ENCODE measurements around the gene GSTP1. TPM values are rescaled to one million over a fixed set of nuclear protein-coding genes. Genes with fewer than 3 reads are reported as not detected.
"Not testable (repeated sequence)": the region's sequence is repeated elsewhere in the genome, so short reads cannot be mapped to it uniquely, and the experiment has no call there.

GSTP1 gene
- total RNA-seq, 1 experiment from 2014 or later: 570 TPM

DNA sequence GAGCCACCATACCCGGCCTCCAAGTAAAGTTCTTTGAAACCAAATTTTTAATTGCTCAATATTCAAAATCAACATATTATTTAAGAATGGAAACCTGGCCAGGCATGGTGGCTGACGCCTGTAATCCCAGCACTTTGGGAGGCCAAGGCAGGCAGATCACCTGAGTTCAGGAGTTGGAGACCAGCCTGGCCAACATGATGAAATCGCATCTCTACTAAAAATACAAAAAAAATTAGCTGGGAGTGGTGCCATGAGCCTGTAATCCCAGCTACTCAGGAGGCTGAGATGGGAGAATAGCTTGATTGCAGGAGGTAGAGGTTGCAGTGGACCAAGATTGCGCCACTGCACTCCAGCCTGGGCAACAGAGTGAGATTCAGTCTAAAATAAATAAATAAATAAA is 35.5 kb upstream of the GSTP1 start:
- in situ Hi-C loops (cut with HindIII; ENCODE audit: low pct_unique_long_range_greater_than_20kb, low sequenced_read_pairs): not testable (repeated sequence)

DNA sequence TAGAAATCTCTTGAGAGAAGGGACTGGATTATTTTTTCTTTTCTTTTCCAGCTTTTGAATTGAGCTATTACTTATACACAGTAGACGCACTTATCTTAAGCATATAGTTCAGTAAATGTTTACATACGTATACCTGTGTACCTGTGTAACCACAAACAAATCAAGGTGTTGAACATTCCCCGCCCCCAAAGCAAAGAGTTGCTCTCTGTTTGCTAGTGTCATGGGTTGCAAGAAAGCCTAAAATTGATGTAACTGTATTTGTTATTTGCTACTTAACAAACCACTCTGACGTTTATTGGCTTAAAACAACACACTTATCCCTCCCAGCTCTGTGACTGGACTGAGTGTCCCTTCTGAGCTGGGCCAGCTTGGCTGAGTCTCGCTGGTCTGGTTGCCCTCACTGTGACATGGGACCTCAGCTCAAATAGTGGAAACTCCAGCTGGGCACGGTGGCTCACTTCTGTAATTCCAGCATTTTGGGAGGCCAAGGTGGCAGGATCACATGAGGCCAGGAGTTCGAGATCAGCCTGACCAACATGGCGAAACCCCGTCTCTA is 35.0 kb upstream of the GSTP1 start:
- ChIA-PET CTCF (interaction anchor here (0.6 kb wide), 1 partner anchor 144 kb away, joined by 5 read pairs; no protein-coding TSS in a partner anchor), POLR2A (interaction anchor here (0.6 kb wide), 1 partner anchor 21 kb away, joined by 7 read pairs; no protein-coding TSS in a partner anchor)
- no peak overlapping the region for H3K4me3 ChIP-seq (ENCODE audit: low read depth in 2 of 2, low read length in 2 of 2)
- intact Hi-C loops (cut with micrococcal nuclease; ENCODE audit: unreplicated experiment): no loop called here
- no peaks in the 10 kb centered on the region for H3K36me3 ChIP-seq (ENCODE audit: control insufficient read depth, insufficient read depth, low read length)
- no peaks in the 10 kb centered on the region for H3K9me3 ChIP-seq (ENCODE audit: control insufficient read depth, insufficient read depth, low read depth, low read length)
- peaks cover 3% of the 10 kb centered on the region; the same call in 1 of the 2 replicates for H3K4me1 ChIP-seq (ENCODE audit: control insufficient read depth, insufficient read depth, low read length)
- TF ChIP-seq TCF7L2 (IDR thresholded peaks at IDR 0.05; ENCODE audit: low read depth, low read length) (no peak), POLR2AphosphoS5 (IDR thresholded peaks at IDR 0.05; ENCODE audit: low read depth, low read length) (no peak), SIN3A (IDR thresholded peaks at IDR 0.05; ENCODE audit: borderline replicate concordance, insufficient read depth, low read depth, low read length) (no peak)
- TF ChIP-seq, protein P1, sequence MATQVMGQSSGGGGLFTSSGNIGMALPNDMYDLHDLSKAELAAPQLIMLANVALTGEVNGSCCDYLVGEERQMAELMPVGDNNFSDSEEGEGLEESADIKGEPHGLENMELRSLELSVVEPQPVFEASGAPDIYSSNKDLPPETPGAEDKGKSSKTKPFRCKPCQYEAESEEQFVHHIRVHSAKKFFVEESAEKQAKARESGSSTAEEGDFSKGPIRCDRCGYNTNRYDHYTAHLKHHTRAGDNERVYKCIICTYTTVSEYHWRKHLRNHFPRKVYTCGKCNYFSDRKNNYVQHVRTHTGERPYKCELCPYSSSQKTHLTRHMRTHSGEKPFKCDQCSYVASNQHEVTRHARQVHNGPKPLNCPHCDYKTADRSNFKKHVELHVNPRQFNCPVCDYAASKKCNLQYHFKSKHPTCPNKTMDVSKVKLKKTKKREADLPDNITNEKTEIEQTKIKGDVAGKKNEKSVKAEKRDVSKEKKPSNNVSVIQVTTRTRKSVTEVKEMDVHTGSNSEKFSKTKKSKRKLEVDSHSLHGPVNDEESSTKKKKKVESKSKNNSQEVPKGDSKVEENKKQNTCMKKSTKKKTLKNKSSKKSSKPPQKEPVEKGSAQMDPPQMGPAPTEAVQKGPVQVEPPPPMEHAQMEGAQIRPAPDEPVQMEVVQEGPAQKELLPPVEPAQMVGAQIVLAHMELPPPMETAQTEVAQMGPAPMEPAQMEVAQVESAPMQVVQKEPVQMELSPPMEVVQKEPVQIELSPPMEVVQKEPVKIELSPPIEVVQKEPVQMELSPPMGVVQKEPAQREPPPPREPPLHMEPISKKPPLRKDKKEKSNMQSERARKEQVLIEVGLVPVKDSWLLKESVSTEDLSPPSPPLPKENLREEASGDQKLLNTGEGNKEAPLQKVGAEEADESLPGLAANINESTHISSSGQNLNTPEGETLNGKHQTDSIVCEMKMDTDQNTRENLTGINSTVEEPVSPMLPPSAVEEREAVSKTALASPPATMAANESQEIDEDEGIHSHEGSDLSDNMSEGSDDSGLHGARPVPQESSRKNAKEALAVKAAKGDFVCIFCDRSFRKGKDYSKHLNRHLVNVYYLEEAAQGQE (IDR thresholded peaks at IDR 0.05; ENCODE audit: insufficient read depth in 1 of 2, low read depth in 2 of 2, low read length in 1 of 2): no peak
- TF ChIP-seq, protein P2, sequence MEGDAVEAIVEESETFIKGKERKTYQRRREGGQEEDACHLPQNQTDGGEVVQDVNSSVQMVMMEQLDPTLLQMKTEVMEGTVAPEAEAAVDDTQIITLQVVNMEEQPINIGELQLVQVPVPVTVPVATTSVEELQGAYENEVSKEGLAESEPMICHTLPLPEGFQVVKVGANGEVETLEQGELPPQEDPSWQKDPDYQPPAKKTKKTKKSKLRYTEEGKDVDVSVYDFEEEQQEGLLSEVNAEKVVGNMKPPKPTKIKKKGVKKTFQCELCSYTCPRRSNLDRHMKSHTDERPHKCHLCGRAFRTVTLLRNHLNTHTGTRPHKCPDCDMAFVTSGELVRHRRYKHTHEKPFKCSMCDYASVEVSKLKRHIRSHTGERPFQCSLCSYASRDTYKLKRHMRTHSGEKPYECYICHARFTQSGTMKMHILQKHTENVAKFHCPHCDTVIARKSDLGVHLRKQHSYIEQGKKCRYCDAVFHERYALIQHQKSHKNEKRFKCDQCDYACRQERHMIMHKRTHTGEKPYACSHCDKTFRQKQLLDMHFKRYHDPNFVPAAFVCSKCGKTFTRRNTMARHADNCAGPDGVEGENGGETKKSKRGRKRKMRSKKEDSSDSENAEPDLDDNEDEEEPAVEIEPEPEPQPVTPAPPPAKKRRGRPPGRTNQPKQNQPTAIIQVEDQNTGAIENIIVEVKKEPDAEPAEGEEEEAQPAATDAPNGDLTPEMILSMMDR (IDR thresholded peaks at IDR 0.05): no peak
- ATAC-seq: no peak
- in situ Hi-C loops (cut with HindIII; ENCODE audit: low pct_unique_long_range_greater_than_20kb, low sequenced_read_pairs): no loop called here
- no peak overlapping the region for H3K27ac ChIP-seq (ENCODE audit: low read length)
- BruUV-seq (replicated peaks): no TSS peak
- H3K27me3 ChIP-seq (ENCODE audit: control insufficient read depth, insufficient read depth, low read length): no peaks in the 10 kb centered on the region
- no peak for DNase-seq (ENCODE audit: low read depth, low spot score)

More for the DNA sequence above, 35.5 kb upstream of the GSTP1 start:
- intact Hi-C loops (cut with micrococcal nuclease; ENCODE audit: unreplicated experiment); H3K9me3 ChIP-seq (ENCODE audit: control insufficient read depth, insufficient read depth, low read depth, low read length); H3K27ac ChIP-seq (ENCODE audit: low read length); ATAC-seq; H3K4me1 ChIP-seq (ENCODE audit: control insufficient read depth, insufficient read depth, low read length); H3K36me3 ChIP-seq (ENCODE audit: control insufficient read depth, insufficient read depth, low read length); DNase-seq (ENCODE audit: low read depth, low spot score); H3K4me3 ChIP-seq (ENCODE audit: low read depth in 2 of 2, low read length in 2 of 2); H3K27me3 ChIP-seq (ENCODE audit: control insufficient read depth, insufficient read depth, low read length); BruUV-seq (replicated peaks): not testable (repeated sequence)
- CTCF ChIA-PET: interaction anchor here (0.7 kb wide), 1 partner anchor 358 kb away, joined by 3 read pairs; no protein-coding TSS in a partner anchor
- POLR2A ChIA-PET: interaction anchor here (0.6 kb wide), 1 partner anchor 62 kb away, joined by 14 read pairs; no protein-coding TSS in a partner anchor

DNA sequence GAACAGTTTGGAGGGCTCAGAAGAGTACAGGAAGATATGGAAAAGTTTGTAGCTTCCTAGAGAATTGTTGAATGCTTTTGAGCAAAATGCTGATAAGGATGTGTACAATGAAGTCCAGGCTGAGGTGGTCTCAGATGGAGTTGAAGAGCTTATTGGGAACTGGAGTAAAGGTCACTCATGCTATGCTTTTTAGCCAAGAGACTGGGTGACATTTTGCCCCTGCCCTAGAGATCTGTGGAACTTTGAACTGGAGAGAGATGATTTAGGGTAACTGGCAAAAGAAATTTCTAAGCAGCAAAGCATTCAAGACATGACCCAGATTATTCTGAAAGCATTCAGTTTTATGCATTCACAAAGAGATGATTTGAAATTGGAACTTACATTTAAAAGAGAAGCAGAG is 32.5 kb upstream of the GSTP1 start:
- in situ Hi-C loops (cut with HindIII; ENCODE audit: low pct_unique_long_range_greater_than_20kb, low sequenced_read_pairs) (no loop called here), intact Hi-C loops (cut with micrococcal nuclease; ENCODE audit: unreplicated experiment) (no loop called here)
- no TSS peak for BruUV-seq (replicated peaks)
- DNase-seq (ENCODE audit: low read depth, low spot score) (no peak), ATAC-seq (no peak)
- ChIA-PET POLR2A (no interaction called here), CTCF (no interaction called here)
- H3K27ac ChIP-seq (ENCODE audit: low read length): no peak overlapping the region
- no peak overlapping the region for H3K4me3 ChIP-seq (ENCODE audit: low read depth in 2 of 2, low read length in 2 of 2)
- TF ChIP-seq TCF7L2 (IDR thresholded peaks at IDR 0.05; ENCODE audit: low read depth, low read length): no peak
- TF ChIP-seq, protein P1 (IDR thresholded peaks at IDR 0.05; ENCODE audit: insufficient read depth in 1 of 2, low read depth in 2 of 2, low read length in 1 of 2): no peak
- TF ChIP-seq POLR2AphosphoS5 (IDR thresholded peaks at IDR 0.05; ENCODE audit: low read depth, low read length): no peak
- TF ChIP-seq, protein P2 (IDR thresholded peaks at IDR 0.05): no peak
- no peaks in the 10 kb centered on the region for H3K27me3 ChIP-seq (ENCODE audit: control insufficient read depth, insufficient read depth, low read length)
- H3K4me1 ChIP-seq (ENCODE audit: control insufficient read depth, insufficient read depth, low read length): no peaks in the 10 kb centered on the region
- H3K9me3 ChIP-seq (ENCODE audit: control insufficient read depth, insufficient read depth, low read depth, low read length): no peaks in the 10 kb centered on the region
- H3K36me3 ChIP-seq (ENCODE audit: control insufficient read depth, insufficient read depth, low read length): no peaks in the 10 kb centered on the region
